Measurements from ENCODE around the gene CNNM2. TPM values are rescaled to one million over a fixed set of nuclear protein-coding genes. Genes with fewer than 3 reads are reported as not detected.

The CNNM2 gene
- total RNA-seq, 1 experiment from 2014 or later = 23.5 TPM

- no peak for DNase-seq (ENCODE audit: low spot score)
- TF ChIP-seq ZMAT4 (CRISPR knock-in tag; IDR thresholded peaks at IDR 0.05) (no peak), HMGA2 (CRISPR knock-in tag; IDR thresholded peaks at IDR 0.05) (no peak), PREB (CRISPR knock-in tag; IDR thresholded peaks at IDR 0.05; ENCODE audit: borderline replicate concordance) (no peak), ELF4 (CRISPR knock-in tag; IDR thresholded peaks at IDR 0.05; ENCODE audit: low read depth) (no peak), MXD4 (CRISPR knock-in tag; IDR thresholded peaks at IDR 0.05; ENCODE audit: borderline replicate concordance) (no peak), RELA (CRISPR knock-in tag; IDR thresholded peaks at IDR 0.05; ENCODE audit: borderline replicate concordance) (no peak), ZSCAN18 (CRISPR knock-in tag; IDR thresholded peaks at IDR 0.05) (no peak), ZBTB43 (CRISPR knock-in tag; IDR thresholded peaks at IDR 0.05) (no peak), ZNF532 (CRISPR knock-in tag; IDR thresholded peaks at IDR 0.05; ENCODE audit: borderline replicate concordance) (no peak), PRRX2 (CRISPR knock-in tag; IDR thresholded peaks at IDR 0.05) (no peak), TCF7 (CRISPR knock-in tag; IDR thresholded peaks at IDR 0.05; ENCODE audit: low read depth) (no peak), ATF3 (CRISPR knock-in tag; conservative IDR thresholded peaks at IDR 0.05) (no peak), CTCF (IDR thresholded peaks at IDR 0.05) (no peak), E2F1 (CRISPR knock-in tag; IDR thresholded peaks at IDR 0.05) (no peak), PRDM15 (CRISPR knock-in tag; IDR thresholded peaks at IDR 0.05) (no peak), ZNF317 (CRISPR knock-in tag; IDR thresholded peaks at IDR 0.05; ENCODE audit: borderline replicate concordance, low read depth) (no peak)
- no peaks in the 10 kb centered on the region for H3K27me3 Mint-ChIP-seq (ENCODE audit: low read depth)
- no peaks in the 10 kb centered on the region for H3K4me1 Mint-ChIP-seq
- H3K27ac Mint-ChIP-seq = no peak overlapping the region
- H3K36me3 Mint-ChIP-seq = peaks cover 7% of the 10 kb centered on the region
- no peak overlapping the region for H3K4me3 Mint-ChIP-seq
- ChIA-PET CTCF (interaction anchor here (0.6 kb wide), 1 partner anchor 10 kb away, joined by 3 read pairs; no protein-coding TSS in a partner anchor), POLR2A (no interaction called here)
- H3K9me3 Mint-ChIP-seq = peaks cover 4% of the 10 kb centered on the region; the same call in 1 of the 2 replicates
- ATAC-seq = no peak
Measured at GRCh38 chr10:102930720-102931119, 12.6 kb downstream of the CNNM2 start.

All from WTC11 (cell line).